Muscle of leg (tissue), 11 donors: Measurements from ENCODE around the gene CNIH4. TPM values are rescaled to one million over a fixed set of nuclear protein-coding genes. Genes with fewer than 3 reads are reported as not detected.
A peak's percentile ranks its signal among the peaks of the same experiment; 100 is the strongest.
"Not testable (repeated sequence)": the region's sequence is repeated elsewhere in the genome, so short reads cannot be mapped to it uniquely, and the experiment has no call there.

Experiments
- DNase-seq: peaks from one replicate; pipeline ENCODE4 v3.0.0; 2013
- H3K27ac ChIP-seq: one replicate; pipeline ENCODE4 v1.5.1; 2013; ENCODE audit warnings: mild to moderate bottlenecking, low read length, control low read depth
- H3K27me3 ChIP-seq: one replicate; pipeline ENCODE4 v1.6.1; 2013; ENCODE audit warnings: low read length; ENCODE audit not compliant: control insufficient read depth, insufficient read depth
- H3K36me3 ChIP-seq: one replicate; pipeline ENCODE4 v1.6.1; 2013; ENCODE audit warnings: low read length; ENCODE audit not compliant: control insufficient read depth, insufficient read depth
- H3K4me1 ChIP-seq: one replicate; pipeline ENCODE4 v1.6.1; 2013; ENCODE audit warnings: low read length; ENCODE audit not compliant: control insufficient read depth, insufficient read depth
- H3K4me3 ChIP-seq: one replicate; pipeline ENCODE4 v1.5.1; 2013; ENCODE audit warnings: low read length, control low read depth
- H3K9me3 ChIP-seq: replicated peaks from 2 replicates; pipeline ENCODE4 v1.6.1; 2013; ENCODE audit warnings: low read depth, low read length; ENCODE audit not compliant: control insufficient read depth
- WGBS: methylation state at CpG from one replicate; pipeline ENCODE4 v1.1.5; 2013; ENCODE audit warnings: missing lambda C conversion rate; ENCODE audit not compliant: insufficient coverage; 5-methylcytosine and 5-hydroxymethylcytosine counted together
- polyA plus RNA-seq, 8 donors: library from polyadenylated mRNA; unstranded; fragments of 120-200 nt; gene quantifications; one replicate each; pipeline versions ENCODE4 v1.2.1 to v1.2.3, GENCODE V29; 2013; ENCODE audit warnings: inconsistent platforms in 1 of 8, low replicate concordance in 1 of 8; ENCODE audit not compliant: insufficient read length in 8 of 8, insufficient read depth in 1 of 8
- total RNA-seq: library from RNA; stranded (reverse); fragments of 120-200 nt; gene quantifications from one replicate; pipeline ENCODE4 v1.2.4, GENCODE V29; 2013

The CNIH4 gene
- total and polyA plus RNA-seq, 9 donors, result 25.7 to 35.6 (median 31.9) TPM

DNA sequence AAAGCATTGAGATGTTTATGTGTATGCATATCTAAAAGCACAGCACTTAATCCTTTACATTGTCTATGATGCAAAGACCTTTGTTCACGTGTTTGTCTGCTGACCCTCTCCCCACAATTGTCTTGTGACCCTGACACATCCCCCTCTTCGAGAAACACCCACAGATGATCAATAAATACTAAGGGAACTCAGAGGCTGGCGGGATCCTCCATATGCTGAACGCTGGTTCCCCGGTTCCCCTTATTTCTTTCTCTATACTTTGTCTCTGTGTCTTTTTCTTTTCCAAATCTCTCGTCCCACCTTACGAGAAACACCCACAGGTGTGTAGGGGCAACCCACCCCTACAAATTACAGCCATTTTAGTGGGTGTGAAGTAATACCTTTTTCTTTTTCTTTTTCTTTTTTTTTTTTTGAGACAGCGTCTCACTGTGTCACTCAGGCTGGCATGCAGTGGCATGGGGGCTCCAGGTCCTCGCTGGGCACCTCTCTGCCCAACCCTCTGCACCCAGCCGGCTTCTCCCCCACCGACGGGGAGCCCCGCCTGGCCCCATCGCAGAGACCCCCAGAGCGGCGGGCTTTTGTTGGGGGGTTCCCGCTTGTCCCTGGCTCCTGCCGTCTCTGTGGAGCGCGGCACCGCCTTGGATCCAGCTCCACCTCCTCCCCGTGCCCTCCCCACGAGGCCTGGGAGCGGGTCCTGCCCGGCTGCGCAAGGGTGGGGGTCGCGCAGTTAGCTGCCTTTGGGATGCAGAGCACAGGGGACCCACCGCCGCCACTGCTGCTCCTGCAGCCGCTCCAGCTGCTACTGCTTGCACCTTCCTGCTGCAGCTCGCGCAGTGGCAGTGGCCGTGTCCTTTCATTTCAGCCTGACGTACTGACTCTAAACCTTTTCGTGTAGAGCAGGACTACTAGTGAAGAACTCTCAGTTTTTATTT is 16.0 kb upstream of the CNIH4 start:
- DNase-seq, H3K4me1 ChIP-seq, H3K27ac ChIP-seq, H3K36me3 ChIP-seq: not testable (repeated sequence)
- Histone ChIP-seq H3K9me3 (peaks cover 16% of the 10 kb centered on the region), H3K27me3 (peaks cover 13% of the 10 kb centered on the region), H3K4me3 (peak overlapping the region; percentile 30)
- WGBS, result 4% methylated on average over 20 of the region's 36 CpGs

DNA sequence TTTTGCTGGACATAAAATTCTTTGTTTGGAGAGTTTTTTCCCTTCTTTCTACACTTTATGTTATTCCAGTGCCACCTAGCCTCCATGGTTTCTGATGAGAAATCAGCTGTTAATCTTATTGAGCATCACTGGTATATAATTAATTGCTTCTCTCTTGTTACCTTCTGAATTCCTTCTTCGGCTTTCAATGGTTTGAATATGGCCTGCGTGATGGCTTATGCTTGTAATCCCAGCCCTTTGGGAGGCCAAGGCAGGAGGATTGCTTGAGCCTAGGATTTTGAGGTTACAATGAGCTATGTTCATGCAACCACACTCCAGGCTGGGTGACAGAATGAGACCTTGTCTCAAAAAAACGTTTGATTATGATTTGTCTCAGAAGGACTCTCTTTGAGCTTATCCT is 13.0 kb upstream of the CNIH4 start:
- peaks cover 9% of the 10 kb centered on the region for H3K27me3 ChIP-seq
- WGBS, result no CpG with 5 or more reads among the region's 3 CpGs
- peaks cover 16% of the 10 kb centered on the region for H3K9me3 ChIP-seq
- no peak overlapping the region for H3K4me3 ChIP-seq
- no peak for DNase-seq
- no peak overlapping the region for H3K27ac ChIP-seq
- peaks cover 5% of the 10 kb centered on the region for H3K4me1 ChIP-seq
- H3K36me3 ChIP-seq, result no peaks in the 10 kb centered on the region

DNA sequence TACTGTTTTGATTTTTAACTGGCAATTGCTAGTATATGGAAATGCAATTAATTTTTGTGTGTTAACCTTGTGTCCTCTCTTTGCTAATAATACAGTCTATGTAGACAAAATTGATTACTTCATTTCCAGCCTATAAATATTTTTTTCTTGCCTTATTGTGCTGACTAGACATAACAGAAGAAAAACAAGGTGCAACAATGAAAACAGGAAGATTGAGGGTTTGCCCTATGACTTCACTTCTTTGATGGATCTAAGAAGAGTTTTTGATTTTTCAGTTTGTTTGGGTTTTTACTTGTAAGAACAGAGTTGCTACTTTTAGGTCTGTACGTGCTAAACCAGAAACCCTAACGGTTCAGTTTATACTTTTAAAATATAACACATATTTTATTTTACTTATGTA is 8.5 kb upstream of the CNIH4 start:
- Histone ChIP-seq H3K4me1 (no peaks in the 10 kb centered on the region), H3K27me3 (no peaks in the 10 kb centered on the region), H3K27ac (no peak overlapping the region), H3K9me3 (peaks cover 12% of the 10 kb centered on the region), H3K36me3 (no peaks in the 10 kb centered on the region), H3K4me3 (no peak overlapping the region)
- DNase-seq, result no peak
- no CpG with 5 or more reads among the region's 2 CpGs for WGBS

DNA sequence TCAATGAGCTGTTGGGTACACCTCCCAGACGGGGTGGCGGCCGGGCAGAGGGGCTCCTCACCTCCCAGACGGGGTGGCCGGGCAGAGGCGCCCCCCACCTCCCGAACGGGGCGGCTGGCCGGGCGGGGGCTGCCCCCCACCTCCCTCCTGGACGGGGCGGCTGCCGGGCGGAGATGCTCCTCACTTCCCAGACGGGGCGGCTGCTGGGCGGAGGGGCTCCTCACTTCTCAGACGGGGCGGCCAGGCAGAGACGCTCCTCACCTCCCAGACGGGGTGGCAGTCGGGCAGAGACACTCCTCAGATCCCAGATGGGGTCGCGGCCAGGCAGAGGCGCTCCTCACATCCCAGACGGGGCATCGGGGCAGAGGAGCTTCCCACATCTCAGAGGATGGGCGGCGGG is 7.0 kb upstream of the CNIH4 start:
- H3K27me3 ChIP-seq, H3K36me3 ChIP-seq, H3K4me1 ChIP-seq, H3K27ac ChIP-seq, DNase-seq, H3K9me3 ChIP-seq, H3K4me3 ChIP-seq: not testable (repeated sequence)
- WGBS, result 93% methylated on average over 10 of the region's 30 CpGs

DNA sequence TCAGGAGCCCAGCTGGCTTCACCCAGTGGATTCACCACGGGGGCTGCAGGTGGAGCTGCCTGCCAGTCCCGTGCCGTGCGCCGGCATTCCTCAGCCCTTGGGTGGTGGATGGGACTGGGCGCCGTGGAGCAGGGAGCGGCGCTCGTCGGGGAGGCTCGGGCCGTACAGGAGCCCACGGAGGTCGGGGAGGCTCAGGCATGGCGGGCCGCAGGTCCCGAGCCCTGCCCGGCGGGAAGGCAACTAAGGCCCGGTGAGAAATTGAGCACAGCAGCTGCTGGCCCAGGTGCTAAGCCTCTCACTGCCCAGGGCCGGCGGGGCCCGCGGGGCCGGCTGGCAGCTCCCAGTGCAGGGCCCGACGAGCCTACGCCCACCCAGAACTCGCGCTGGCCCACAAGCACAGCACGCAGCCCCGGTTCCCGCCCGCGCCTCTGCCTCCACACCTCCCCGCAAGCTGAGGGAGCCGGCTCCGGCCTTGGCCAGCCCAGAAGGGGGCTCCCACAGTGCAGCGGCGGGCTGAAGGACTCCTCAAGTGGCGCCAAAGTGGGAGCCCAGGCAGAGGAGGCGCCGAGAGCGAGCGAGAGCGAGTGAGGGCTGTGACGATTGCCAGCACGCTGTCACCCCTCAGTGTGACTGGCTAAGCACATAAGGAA is 4.1 kb upstream of the CNIH4 start:
- H3K4me3 ChIP-seq, H3K4me1 ChIP-seq, H3K9me3 ChIP-seq, H3K27ac ChIP-seq, DNase-seq, H3K36me3 ChIP-seq, H3K27me3 ChIP-seq: not testable (repeated sequence)
- 92% methylated on average over 41 of the region's 49 CpGs for WGBS

DNA sequence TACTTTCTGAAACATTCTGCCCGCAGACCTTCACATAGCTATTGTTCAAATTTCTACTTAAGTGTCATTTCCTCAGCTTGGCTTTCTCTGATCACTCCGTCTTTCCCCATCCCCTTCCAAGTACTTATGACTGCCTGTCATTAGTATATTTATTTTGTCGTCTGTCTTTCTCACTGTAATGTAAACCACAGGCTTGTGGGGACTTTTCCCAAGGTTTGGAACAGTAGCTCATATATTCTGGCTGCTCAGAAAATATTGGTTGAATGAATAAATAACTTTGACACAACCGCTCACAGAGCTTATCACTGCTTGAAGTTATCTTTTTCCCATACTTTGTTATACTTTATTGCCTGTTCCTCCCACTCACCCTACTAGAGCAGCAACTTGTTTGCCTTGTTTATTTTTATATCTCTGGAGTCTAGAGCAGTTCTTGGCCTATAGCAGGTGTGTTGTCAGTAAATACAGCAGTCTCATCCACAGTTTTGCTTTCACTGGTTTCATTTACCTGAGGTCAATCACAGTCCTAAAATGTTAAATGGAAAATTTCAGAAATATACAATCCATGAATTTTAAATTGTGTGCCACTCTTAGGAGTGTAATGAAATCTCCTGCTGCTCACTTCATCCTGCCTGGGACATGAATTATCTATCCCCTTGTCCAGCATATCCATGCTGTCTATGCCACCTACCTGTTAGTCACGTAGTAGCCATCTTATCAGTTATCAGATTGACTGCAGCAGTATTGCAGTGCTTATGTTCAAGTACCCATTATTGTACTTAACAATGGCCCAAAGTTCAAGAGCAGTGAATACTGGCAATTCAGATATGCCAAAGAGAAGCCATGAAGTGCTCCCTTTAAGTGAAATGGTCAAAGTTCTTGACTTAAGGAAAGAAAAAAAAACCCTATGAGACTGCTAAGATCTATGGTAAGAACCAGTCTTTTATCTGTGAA is 2.4 kb upstream of the CNIH4 start:
- Histone ChIP-seq H3K36me3 (peaks cover 3% of the 10 kb centered on the region), H3K4me3 (no peak overlapping the region), H3K9me3 (no peaks in the 10 kb centered on the region), H3K27me3 (no peaks in the 10 kb centered on the region), H3K4me1 (peaks cover 4% of the 10 kb centered on the region), H3K27ac (no peak overlapping the region)
- WGBS, result 76% methylated on average over 2 of the region's 5 CpGs
- no peak for DNase-seq

DNA sequence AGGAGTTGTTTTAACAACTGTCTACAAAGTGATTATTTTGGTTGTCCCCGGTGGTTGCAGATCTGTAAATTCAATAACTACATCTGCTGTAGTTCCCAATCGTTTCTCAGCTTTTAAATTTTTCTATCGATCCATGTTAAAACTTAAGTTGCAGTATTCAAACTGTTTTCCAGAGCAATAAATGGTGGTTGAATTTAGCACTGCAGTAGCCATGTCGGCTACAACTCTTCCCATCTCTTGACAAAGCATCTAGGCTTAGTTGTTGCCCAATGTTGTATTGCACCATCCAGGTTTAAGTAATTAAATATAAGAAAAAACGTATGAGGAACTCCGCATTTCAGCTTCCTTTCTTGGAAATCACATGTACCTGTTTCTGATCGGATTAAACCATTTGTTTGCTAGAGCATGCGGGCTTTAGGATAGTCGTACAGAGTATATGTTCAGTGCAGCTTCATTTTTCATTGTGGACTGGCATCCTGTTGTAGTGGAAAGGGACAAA is 996 bp downstream of the CNIH4 start:
- Histone ChIP-seq H3K4me1 (peaks cover 4% of the 10 kb centered on the region), H3K4me3 (peak overlapping the region; percentile 84), H3K27ac (peak overlapping the region; percentile 82), H3K27me3 (no peaks in the 10 kb centered on the region), H3K36me3 (peaks cover 6% of the 10 kb centered on the region), H3K9me3 (no peaks in the 10 kb centered on the region)
- WGBS, result 80% methylated on average over 2 of the region's 9 CpGs
- DNase-seq, result no peak

DNA sequence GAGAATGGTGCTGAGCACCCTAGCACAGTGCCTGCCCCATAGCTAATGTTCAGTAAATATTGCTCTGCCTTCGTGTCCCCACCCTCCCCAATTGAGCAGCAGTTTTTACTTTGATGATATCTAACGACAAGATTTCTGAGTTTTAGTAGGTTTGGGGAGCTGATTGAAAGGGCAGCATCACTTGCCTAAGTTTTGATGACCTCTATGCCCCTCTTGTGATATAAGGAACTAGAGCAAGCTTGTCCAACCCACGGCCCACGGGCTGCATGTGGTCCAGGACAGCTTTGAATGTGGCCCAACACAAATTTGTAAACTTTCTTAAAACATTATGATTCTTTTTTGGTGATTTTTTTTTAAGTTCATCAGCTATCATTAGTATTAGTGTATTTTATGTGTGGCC is 1.6 kb downstream of the CNIH4 start:
- Histone ChIP-seq H3K4me3 (no peak overlapping the region), H3K27me3 (no peaks in the 10 kb centered on the region), H3K9me3 (no peaks in the 10 kb centered on the region), H3K27ac (no peak overlapping the region), H3K36me3 (peaks cover 6% of the 10 kb centered on the region), H3K4me1 (peaks cover 4% of the 10 kb centered on the region)
- DNase-seq, result no peak
- no CpG with 5 or more reads among the region's 4 CpGs for WGBS

DNA sequence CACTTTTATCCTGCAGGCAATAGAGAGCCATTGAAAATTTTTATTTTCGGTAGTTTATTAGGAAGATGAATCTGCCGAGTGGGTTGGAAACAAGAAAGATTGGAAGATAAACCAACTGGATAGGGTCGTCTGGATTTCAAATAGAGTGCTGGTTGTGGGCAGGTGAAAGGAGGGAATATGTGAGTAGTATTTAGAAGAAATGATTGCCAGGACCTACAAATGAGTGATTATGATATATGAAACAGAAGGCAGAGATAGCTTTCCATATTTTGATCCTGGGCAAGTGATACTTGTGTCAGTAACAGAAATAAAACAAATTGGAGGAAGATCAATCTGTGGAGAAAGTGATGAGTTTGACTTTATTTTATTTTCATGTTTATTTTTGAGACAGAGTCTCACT is 2.5 kb downstream of the CNIH4 start:
- Histone ChIP-seq H3K4me1 (peaks cover 4% of the 10 kb centered on the region), H3K27ac (no peak overlapping the region)
- WGBS, result 68% methylated on average over 3 of the region's 3 CpGs

More for the DNA sequence above, 2.5 kb downstream of the CNIH4 start:
- Histone ChIP-seq H3K4me3 (no peak overlapping the region), H3K9me3 (no peaks in the 10 kb centered on the region), H3K27me3 (no peaks in the 10 kb centered on the region), H3K36me3 (peaks cover 9% of the 10 kb centered on the region)
- DNase-seq, result no peak
